Colonic mucosa (tissue), 4 donors: ENCODE data around the gene CNTN6. TPM values are rescaled to one million over a fixed set of nuclear protein-coding genes. Genes with fewer than 3 reads are reported as not detected.

Source experiments
- DNase-seq: peaks from one replicate; pipeline ENCODE4 v3.0.0-alpha.2; 2020
- H3K27ac ChIP-seq: fragments of 200-600 bp; one replicate; pipeline ENCODE4 v1.8.0; 2021
- H3K27me3 ChIP-seq: fragments of 200-600 bp; one replicate; pipeline ENCODE4 v1.8.0; 2021
- H3K36me3 ChIP-seq: fragments of 200-600 bp; one replicate; pipeline ENCODE4 v1.8.0; 2021
- H3K4me1 ChIP-seq: fragments of 200-600 bp; one replicate; pipeline ENCODE4 v1.8.0; 2021; ENCODE audit warnings: mild to moderate bottlenecking
- H3K4me3 ChIP-seq: fragments of 200-600 bp; one replicate; pipeline ENCODE4 v1.8.0; 2021
- H3K9ac ChIP-seq, 2 donors: one replicate each; pipeline ENCODE4 v1.7.0; 2013; ENCODE audit warnings: control low read depth in 2 of 2, low read depth in 2 of 2, low read length in 2 of 2
- H3K9me3 ChIP-seq: fragments of 200-600 bp; one replicate; pipeline ENCODE4 v1.8.0; 2021
- intact Hi-C: fragments of 100-400 bp; cut with DNase I; formaldehyde crosslinking; loops from one replicate; pipeline ENCODE4 v1.14.1; 2022
- total RNA-seq, 2 donors: library from RNA; stranded (reverse); fragmentation: NEBNext Ultra II Directional in 1 of 2; extraction: Animal tissue kit (Norgen Biotek cat#: 25700) in 1 of 2; gene quantifications; one replicate each; pipeline ENCODE4 v1.2.1, GENCODE V29; 2021
- TF ChIP-seq, protein P1 (sequence below): fragments of 200-600 bp; IDR thresholded peaks from one replicate; pipeline ENCODE4 v1.8.0; 2022; ENCODE audit warnings: antibody characterized with exemption, mild to moderate bottlenecking
- donor health status: healthy.
- donor health status: DM: no; HTN: no; CAD: no.
- donor health status: DM: no; HTN: no; CAD: no.

CNTN6 gene
- total RNA-seq, 2 donors from 2014 or later, result 0.11 TPM; not detected in 1

DNA sequence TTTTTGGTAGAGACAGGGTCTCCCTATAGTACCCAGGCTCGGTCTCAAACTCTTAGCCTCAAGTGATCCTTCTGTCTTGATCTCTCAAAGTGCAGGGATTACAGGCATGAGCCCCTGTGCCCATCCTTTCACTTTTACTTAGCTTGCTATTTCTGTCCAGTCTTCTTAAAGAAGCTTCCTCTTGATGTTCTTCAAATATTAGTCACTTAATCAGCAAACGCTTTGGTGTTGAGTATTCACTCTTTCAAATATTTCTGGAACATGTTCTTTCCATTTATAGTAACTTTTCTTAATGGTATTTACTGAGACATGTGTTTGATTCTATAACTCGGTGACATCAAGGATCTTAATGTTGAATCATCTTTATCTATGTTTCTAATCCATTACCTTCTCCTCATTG is 122.1 kb downstream of the CNTN6 start:
- no peaks in the 10 kb centered on the region for H3K27me3 ChIP-seq
- intact Hi-C loops, result no loop called here
- no peaks in the 10 kb centered on the region for H3K4me1 ChIP-seq
- H3K9ac ChIP-seq, result no peak overlapping the region
- TF ChIP-seq, protein P1, sequence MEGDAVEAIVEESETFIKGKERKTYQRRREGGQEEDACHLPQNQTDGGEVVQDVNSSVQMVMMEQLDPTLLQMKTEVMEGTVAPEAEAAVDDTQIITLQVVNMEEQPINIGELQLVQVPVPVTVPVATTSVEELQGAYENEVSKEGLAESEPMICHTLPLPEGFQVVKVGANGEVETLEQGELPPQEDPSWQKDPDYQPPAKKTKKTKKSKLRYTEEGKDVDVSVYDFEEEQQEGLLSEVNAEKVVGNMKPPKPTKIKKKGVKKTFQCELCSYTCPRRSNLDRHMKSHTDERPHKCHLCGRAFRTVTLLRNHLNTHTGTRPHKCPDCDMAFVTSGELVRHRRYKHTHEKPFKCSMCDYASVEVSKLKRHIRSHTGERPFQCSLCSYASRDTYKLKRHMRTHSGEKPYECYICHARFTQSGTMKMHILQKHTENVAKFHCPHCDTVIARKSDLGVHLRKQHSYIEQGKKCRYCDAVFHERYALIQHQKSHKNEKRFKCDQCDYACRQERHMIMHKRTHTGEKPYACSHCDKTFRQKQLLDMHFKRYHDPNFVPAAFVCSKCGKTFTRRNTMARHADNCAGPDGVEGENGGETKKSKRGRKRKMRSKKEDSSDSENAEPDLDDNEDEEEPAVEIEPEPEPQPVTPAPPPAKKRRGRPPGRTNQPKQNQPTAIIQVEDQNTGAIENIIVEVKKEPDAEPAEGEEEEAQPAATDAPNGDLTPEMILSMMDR, result no peak
- DNase-seq, result no peak
- H3K4me3 ChIP-seq, result no peak overlapping the region
- H3K27ac ChIP-seq, result no peak overlapping the region
- no peaks in the 10 kb centered on the region for H3K36me3 ChIP-seq
- H3K9me3 ChIP-seq, result no peaks in the 10 kb centered on the region

DNA sequence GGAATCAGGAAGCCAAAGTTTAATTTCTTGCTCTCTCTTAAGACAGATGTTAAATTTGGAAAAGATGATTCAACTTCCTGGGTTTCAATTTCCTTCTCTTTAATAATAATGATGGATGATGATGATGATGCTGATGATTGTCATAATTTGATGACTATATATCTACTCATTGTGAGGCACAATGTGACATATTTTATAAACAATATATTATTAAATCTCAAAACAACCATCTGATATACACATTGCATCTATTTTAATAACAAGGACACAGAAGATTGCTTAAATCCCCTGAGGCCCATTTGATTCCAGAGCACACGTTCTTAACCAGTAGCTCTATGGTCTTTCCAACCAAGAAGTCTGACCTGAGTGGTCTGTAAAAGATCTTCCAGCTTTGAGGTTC is 124.0 kb downstream of the CNTN6 start:
- H3K27ac ChIP-seq, result no peak overlapping the region
- intact Hi-C loops, result no loop called here
- H3K9me3 ChIP-seq, result no peaks in the 10 kb centered on the region
- H3K9ac ChIP-seq, result no peak overlapping the region
- TF ChIP-seq, protein P1, result no peak
- no peaks in the 10 kb centered on the region for H3K36me3 ChIP-seq
- no peak overlapping the region for H3K4me3 ChIP-seq
- DNase-seq, result no peak
- no peaks in the 10 kb centered on the region for H3K27me3 ChIP-seq
- no peaks in the 10 kb centered on the region for H3K4me1 ChIP-seq

GRCh38 chr3:1227111-1227510 is 134.3 kb downstream of the CNTN6 start:
- no peak overlapping the region for H3K27ac ChIP-seq
- intact Hi-C loops, result no loop called here
- H3K9ac ChIP-seq, result no peak overlapping the region
- H3K4me1 ChIP-seq, result no peaks in the 10 kb centered on the region
- H3K36me3 ChIP-seq, result no peaks in the 10 kb centered on the region
- TF ChIP-seq, protein P1, result no peak
- DNase-seq, result no peak
- no peaks in the 10 kb centered on the region for H3K9me3 ChIP-seq
- H3K27me3 ChIP-seq, result no peaks in the 10 kb centered on the region
- H3K4me3 ChIP-seq, result no peak overlapping the region

DNA sequence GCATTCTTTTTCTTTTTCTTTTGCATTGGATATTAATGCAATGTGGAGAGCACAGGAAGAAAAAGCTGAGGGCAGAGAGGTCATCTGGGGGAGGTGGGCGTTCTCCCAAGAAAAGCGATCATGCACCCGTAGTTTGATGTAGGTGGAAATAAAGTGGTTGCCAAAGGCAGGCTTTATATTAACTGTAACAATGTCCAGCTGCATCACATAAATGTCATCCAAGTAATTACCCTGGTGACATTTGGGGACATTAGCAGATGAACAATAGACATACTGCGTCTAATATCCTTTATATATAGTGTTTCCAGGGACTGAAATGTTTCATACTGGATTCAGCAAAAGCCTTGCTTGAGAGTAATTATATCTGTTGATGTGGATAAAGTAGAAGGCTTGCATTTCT is 135.5 kb downstream of the CNTN6 start:
- H3K9ac ChIP-seq, result no peak overlapping the region
- H3K36me3 ChIP-seq, result no peaks in the 10 kb centered on the region
- TF ChIP-seq, protein P1, result no peak
- H3K27ac ChIP-seq, result no peak overlapping the region
- no peaks in the 10 kb centered on the region for H3K4me1 ChIP-seq
- H3K9me3 ChIP-seq, result no peaks in the 10 kb centered on the region
- no peaks in the 10 kb centered on the region for H3K27me3 ChIP-seq
- intact Hi-C loops, result no loop called here
- DNase-seq, result no peak
- H3K4me3 ChIP-seq, result no peak overlapping the region

DNA sequence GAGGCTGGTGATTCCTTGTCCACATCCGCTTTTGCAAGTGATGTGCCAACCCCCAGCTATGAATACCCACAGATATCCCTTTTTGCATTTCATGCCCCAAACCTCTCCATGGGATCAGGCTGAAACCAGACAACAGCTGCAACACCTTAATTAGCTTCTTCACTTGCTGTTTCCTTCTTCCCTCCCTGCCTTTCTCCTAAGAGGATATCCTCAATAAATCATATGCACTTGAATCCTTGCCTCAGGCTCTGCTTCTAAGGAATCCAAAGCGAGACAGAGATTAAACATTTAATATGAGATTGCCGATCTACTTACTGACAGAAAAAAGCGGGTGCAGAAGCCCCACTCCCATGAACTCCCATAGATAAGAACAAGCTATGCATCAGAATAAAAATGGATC is 138.1 kb downstream of the CNTN6 start:
- no peaks in the 10 kb centered on the region for H3K4me1 ChIP-seq
- DNase-seq, result no peak
- H3K36me3 ChIP-seq, result no peaks in the 10 kb centered on the region
- no peak overlapping the region for H3K4me3 ChIP-seq
- intact Hi-C loops, result no loop called here
- no peaks in the 10 kb centered on the region for H3K27me3 ChIP-seq
- no peaks in the 10 kb centered on the region for H3K9me3 ChIP-seq
- H3K9ac ChIP-seq, result no peak overlapping the region
- H3K27ac ChIP-seq, result no peak overlapping the region
- TF ChIP-seq, protein P1, result no peak

GRCh38 chr3:1232276-1232675 is 139.5 kb downstream of the CNTN6 start:
- Histone ChIP-seq H3K4me1 (no peaks in the 10 kb centered on the region), H3K27me3 (no peaks in the 10 kb centered on the region), H3K4me3 (no peak overlapping the region), H3K9me3 (no peaks in the 10 kb centered on the region), H3K27ac (no peak overlapping the region), H3K9ac (no peak overlapping the region), H3K36me3 (no peaks in the 10 kb centered on the region)
- intact Hi-C loops, result no loop called here
- no peak for DNase-seq
- TF ChIP-seq, protein P1, result no peak
